NCI-H146 treated with DMSO at 0.1 percent for 48 hours (cell line): Measurements from ENCODE around the gene PJVK.
A peak's percentile ranks its signal among the peaks of the same experiment; 100 is the strongest.

Experiments
- DNase-seq: peaks from one replicate; lab custom pipeline; 2025; ENCODE audit not compliant: unreplicated experiment; lab: John Stamatoyannopoulos, UW

Gene PJVK

DNA sequence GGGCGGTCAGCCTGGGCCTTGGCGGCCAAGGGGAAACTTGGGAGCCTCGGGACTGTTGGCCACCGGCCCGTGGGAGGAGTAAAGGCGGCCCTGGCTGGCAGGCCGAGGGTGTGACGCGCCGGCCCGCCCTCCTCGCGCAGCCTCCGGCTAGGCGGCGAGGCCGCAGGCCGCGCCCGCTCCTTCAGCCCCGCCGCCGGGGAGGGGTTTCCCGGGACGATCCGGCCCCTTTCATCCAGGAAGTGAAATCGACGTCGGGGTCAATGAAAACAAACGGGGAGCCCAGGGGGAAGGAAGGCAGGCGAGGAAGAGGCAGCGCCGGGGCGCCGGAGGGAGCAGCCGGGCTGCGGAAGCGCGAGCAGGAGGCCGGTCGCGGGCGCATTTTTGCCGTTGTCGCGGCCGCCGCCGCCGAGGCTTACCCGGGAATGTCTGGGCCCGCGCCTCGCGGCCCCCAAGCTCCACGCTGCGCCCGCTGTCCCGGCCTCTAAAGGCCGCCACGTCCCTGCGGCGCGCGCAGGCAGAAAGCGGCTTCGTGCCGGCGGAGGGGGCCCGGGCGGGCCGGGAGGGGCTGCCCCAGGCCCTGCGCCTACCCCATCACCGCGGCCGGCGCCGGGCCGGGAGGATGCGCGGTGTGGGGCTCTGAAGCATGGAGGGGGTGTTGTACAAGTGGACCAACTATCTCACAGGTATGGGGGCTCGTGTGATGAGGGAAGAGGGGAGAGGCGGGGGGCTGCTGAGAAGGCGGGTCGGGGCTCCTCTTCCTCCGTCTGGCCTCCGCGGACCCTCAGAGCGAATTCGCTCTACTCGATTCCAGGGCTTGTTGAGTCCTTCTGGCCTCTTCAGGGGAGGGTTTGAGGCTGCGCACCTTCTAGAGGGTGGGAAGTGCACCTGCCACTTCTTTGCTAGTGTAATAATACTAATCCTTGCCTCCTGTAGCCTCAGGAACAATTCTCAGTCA is 29.3 kb downstream of the PJVK start, which contains the start of gene PLEKHA3:
PLEKHA3 (plus strand) TSS at position 231 of the 955 bp plus-strand sequence; CDS start at position 644, 413 bp downstream.
- DNase-seq, result peak; percentile 81

GRCh38 chr2:178482437-178482836 is 31.3 kb downstream of the PJVK start:
- DNase-seq, result no peak

DNA sequence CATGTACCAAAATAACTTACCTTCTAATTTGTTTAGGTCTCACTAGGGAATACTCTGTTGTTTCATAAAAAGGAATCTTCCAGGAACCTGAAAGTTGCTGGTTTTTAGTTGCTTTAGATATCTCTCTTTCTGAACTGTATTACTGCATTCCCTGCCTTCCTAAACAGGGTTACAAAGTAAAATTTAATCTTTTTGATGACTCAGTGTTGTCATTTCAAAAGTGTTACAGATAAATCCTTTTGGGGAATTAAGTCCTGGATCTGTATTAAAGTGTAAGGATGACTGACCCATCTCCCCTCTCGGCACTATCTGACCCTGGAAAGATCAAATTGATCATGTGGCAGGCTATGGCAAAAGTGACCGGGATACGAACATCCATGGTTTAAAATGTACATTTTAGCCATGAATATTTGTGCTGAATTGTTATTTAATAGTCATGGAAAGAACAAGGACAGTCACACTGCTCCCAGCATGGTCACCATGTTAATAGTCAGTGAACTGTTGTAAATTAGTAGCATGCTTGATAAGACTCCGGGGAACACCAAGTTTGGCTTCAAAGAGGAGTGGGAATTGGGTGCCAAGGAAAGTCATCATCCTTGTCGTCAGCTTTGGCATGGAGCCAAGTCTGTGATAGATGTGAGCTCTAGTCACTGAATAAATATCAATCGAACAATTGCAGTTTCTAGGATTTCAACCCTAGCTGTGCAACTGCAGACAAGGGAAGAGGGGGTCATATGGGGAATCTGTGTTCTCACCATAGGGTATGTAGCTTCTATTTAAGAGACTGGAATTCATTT is 33.3 kb downstream of the PJVK start:
- peak; percentile 35 for DNase-seq

- no peak for DNase-seq
Observed at GRCh38 chr2:178485356-178485755, 34.2 kb downstream of the PJVK start.

DNA sequence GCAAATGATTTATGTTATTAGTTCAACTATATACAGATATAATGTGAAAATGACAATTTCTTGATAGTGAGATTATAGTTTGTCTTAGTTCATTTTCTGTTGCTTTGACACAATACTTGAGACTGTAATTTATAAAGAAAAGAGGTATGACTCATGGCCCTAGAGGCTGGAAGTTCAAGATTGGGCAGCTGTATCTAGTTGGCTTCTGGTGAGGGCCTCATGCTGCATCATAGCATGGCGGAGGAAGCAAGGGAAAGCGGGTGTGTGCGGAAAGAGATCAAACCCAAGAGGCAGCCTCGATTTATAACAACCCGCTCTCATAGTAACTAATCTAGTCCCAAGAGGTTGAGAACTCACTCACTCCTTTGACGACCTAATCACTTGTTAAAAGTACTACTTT is 40.4 kb downstream of the PJVK start:
- no peak for DNase-seq

- DNase-seq, result no peak
Observed at GRCh38 chr2:178496049-178496448, 44.9 kb downstream of the PJVK start.

GRCh38 chr2:178498137-178498536 is 47.0 kb downstream of the PJVK start:
- DNase-seq, result no peak

DNA sequence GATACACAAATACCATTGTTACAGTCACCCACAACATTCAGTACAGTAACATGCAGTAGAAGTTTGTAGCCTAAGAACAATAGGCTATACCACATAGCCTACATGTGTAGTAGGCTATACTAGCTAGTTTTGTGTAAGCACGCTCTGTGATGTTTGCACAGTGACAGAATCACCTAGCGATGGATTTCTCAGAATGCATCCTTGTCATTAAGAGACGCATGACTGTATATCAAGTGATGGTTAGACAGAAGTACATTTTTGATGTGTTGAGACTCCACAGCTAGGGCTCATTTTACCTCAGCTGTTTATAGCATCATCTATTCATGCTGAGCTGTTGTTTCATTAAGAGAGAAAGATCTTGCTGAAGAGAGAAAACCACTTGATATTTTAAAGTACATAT is 48.5 kb downstream of the PJVK start:
- no peak for DNase-seq

DNA sequence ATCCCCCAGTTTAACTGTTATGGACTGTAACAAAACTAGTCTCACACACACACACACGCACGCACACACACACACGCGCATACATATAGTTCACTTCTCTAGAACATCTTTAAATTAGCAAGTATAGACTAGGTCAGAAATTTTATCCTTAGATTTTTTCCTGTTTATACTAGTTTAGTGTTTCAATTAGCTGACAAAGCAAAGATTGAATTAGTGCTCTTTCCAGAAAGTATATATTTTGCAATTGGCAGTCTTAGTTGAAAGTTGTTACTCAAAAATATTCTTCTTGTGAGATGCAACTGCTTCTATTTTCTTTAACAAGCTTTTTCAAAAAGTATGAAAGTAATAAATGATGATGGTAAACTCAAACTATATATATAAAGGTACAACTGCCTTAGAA is 51.6 kb downstream of the PJVK start:
- DNase-seq, result no peak

GRCh38 chr2:178506101-178506500 is 54.9 kb downstream of the PJVK start:
- DNase-seq, result no peak

GRCh38 chr2:178506524-178506923 is 55.3 kb downstream of the PJVK start:
- DNase-seq, result no peak

- no peak for DNase-seq
Observed at GRCh38 chr2:178506949-178507348, 55.8 kb downstream of the PJVK start.

DNA sequence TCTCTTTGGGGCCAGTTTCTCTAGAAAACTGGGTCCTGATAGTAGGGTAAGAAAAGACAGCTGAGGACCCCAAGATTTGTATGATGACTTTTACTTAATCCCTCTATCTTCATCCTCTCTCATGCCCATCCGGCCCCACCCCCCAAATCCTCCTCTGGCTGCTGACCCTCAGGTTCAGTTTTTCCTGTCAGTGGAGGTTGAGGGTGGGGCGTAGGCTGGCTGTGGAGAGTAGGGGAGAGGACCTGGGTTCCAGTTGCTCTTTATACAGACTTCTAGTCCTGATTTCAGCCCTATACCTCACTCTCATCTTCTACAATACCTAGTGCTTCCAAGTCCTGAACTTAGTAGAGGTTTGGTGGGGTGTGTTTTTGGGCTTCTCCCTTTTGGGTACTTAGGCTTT is 57.5 kb downstream of the PJVK start:
- no peak for DNase-seq

DNA sequence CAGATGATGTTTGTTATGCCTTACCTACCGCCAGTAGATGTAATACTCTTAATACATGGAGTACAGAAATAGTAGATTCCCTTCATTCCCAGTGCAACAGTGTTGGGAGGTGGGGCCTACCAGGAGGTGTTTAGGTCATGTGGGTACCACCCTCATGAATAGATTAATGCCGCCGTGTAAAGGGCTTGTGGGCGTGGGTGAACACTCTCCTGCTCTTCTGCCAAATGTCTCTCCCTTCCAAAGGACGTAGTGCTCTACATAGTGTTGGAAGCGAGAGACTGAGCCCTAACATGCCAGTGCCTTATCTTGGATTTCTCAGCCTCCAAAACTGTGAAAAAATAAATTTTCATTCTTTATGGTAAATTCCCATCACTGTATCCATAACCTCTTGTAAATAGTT is 59.2 kb downstream of the PJVK start:
- DNase-seq, result no peak
